GM21367 (cell line): ENCODE data around the gene NUDT4B.
A peak's percentile ranks its signal among the peaks of the same experiment; 100 is the strongest.
"Not testable (repeated sequence)": the region's sequence is repeated elsewhere in the genome, so short reads cannot be mapped to it uniquely, and the experiment has no call there.

Source experiments
- ATAC-seq: cut with Tn5 transposase; IDR thresholded peaks from one replicate; pipeline ENCODE4 v1.9.1; 2021; ENCODE audit not compliant: unreplicated experiment

The NUDT4B gene

GRCh38 chr1:148748563-148749334 is at the start of gene NUDT4B:
NUDT4B (plus strand) TSS chr1:148748774; CDS start chr1:148748953, 179 bp downstream.
- ATAC-seq = peak; percentile 32

- not testable (repeated sequence) for ATAC-seq
Observed at GRCh38 chr1:148699357-148699756, 49.2 kb upstream of the NUDT4B start.

GRCh38 chr1:148702242-148702641 is 46.3 kb upstream of the NUDT4B start:
- ATAC-seq = not testable (repeated sequence)

GRCh38 chr1:148703973-148704591 is 44.5 kb upstream of the NUDT4B start:
- ATAC-seq = not testable (repeated sequence)

- not testable (repeated sequence) for ATAC-seq
Observed at GRCh38 chr1:148705316-148705948, 43.1 kb upstream of the NUDT4B start.

GRCh38 chr1:148708779-148709333 is 39.7 kb upstream of the NUDT4B start:
- not testable (repeated sequence) for ATAC-seq

- ATAC-seq = not testable (repeated sequence)
Observed at GRCh38 chr1:148710772-148711523, 37.6 kb upstream of the NUDT4B start.

GRCh38 chr1:148712353-148712752 is 36.2 kb upstream of the NUDT4B start:
- ATAC-seq = not testable (repeated sequence)

- not testable (repeated sequence) for ATAC-seq
Observed at GRCh38 chr1:148715518-148715917, 33.1 kb upstream of the NUDT4B start.

- ATAC-seq = not testable (repeated sequence)
Observed at GRCh38 chr1:148716966-148717520, 31.5 kb upstream of the NUDT4B start.

- ATAC-seq = not testable (repeated sequence)
Observed at GRCh38 chr1:148720918-148721317, 27.7 kb upstream of the NUDT4B start.

GRCh38 chr1:148722758-148723157 is 25.8 kb upstream of the NUDT4B start:
- not testable (repeated sequence) for ATAC-seq

- ATAC-seq = not testable (repeated sequence)
Observed at GRCh38 chr1:148723515-148723914, 25.1 kb upstream of the NUDT4B start.

- not testable (repeated sequence) for ATAC-seq
Observed at GRCh38 chr1:148724872-148725271, 23.7 kb upstream of the NUDT4B start.

- not testable (repeated sequence) for ATAC-seq
Observed at GRCh38 chr1:148727862-148728261, 20.7 kb upstream of the NUDT4B start.

GRCh38 chr1:148729128-148729527 is 19.4 kb upstream of the NUDT4B start:
- peak; percentile 62 for ATAC-seq

- ATAC-seq = not testable (repeated sequence)
Observed at GRCh38 chr1:148729541-148729940, 19.0 kb upstream of the NUDT4B start.

GRCh38 chr1:148732277-148732676 is 16.3 kb upstream of the NUDT4B start:
- not testable (repeated sequence) for ATAC-seq

GRCh38 chr1:148733585-148734310 is 14.8 kb upstream of the NUDT4B start:
- peak; percentile 61 for ATAC-seq

GRCh38 chr1:148734311-148734662 is 14.3 kb upstream of the NUDT4B start:
- peak; percentile 35 for ATAC-seq
